Thoracic aorta (tissue), 2 donors: ENCODE data around the gene GBP6. TPM values are rescaled to one million over a fixed set of nuclear protein-coding genes. Genes with fewer than 3 reads are reported as not detected.

Source experiments
- ATAC-seq: fragments of 150-250 bp; one replicate; pipeline ENCODE4 v1.8.0; 2017; ENCODE audit warnings: low read depth; ENCODE audit not compliant: insufficient number of reproducible peaks, low FRiP score
- DNase-seq: peaks from one replicate; pipeline ENCODE4 v3.0.0-alpha.2; 2020; ENCODE audit warnings: low spot score
- H3K27ac ChIP-seq, 2 donors: fragments of 200-600 bp; sonication (generic); 1 replicate in 1 of 2; 2 replicates in 1 of 2; pipeline ENCODE4 v1.5.1; 2016; ENCODE audit warnings: mild to moderate bottlenecking in 2 of 2, moderate library complexity in 2 of 2
- H3K27me3 ChIP-seq: fragments of 200-600 bp; sonication (generic); replicated peaks from 2 replicates; pipeline ENCODE4 v1.6.0; 2016; ENCODE audit warnings: mild to moderate bottlenecking; ENCODE audit not compliant: insufficient read depth
- H3K36me3 ChIP-seq: fragments of 200-600 bp; sonication (generic); one replicate; pipeline ENCODE4 v1.5.1; 2016
- H3K4me1 ChIP-seq, 2 donors: fragments of 200-600 bp; sonication (generic); 1 replicate in 1 of 2; 2 replicates in 1 of 2; pipeline versions ENCODE4 v1.5.1 to v1.6.0; 2016; ENCODE audit warnings: low read depth in 2 of 2, mild to moderate bottlenecking in 1 of 2; ENCODE audit not compliant: control insufficient read depth in 1 of 2
- H3K4me3 ChIP-seq: fragments of 200-600 bp; sonication (generic); 2 replicates; pipeline ENCODE4 v1.5.1; 2016; ENCODE audit warnings: mild to moderate bottlenecking
- H3K9me3 ChIP-seq: fragments of 200-600 bp; sonication (generic); 2 replicates; pipeline ENCODE4 v1.5.1; 2016
- CTCF ChIP-seq: fragments of 200-600 bp; sonication (generic); IDR thresholded peaks from one replicate; pipeline ENCODE4 v1.5.1; 2019; ENCODE audit warnings: antibody characterized with exemption
- total RNA-seq, 2 donors: library from RNA; depleted of rRNA; stranded (reverse); fragments of >200 nt; gene quantifications; one replicate each; pipeline versions ENCODE4 v1.1.0 to v1.2.3, GENCODE V29; 2016

The GBP6 gene
- total RNA-seq, 2 donors from 2014 or later, result 0.27 TPM; not detected in 1

GRCh38 chr1:89358287-89358893 is 5.5 kb upstream of the GBP6 start:
- no peaks in the 10 kb centered on the region for H3K9me3 ChIP-seq
- no peaks in the 10 kb centered on the region for H3K36me3 ChIP-seq
- H3K27ac ChIP-seq, result no peak overlapping the region
- TF ChIP-seq CTCF, result peak; percentile 64
- H3K4me1 ChIP-seq, result peaks cover under 1 to 1% of the 10 kb centered on the region in 2 donors
- no peak overlapping the region for H3K4me3 ChIP-seq
- ATAC-seq (peak; percentile 68), DNase-seq (peak; percentile 46)
- no peaks in the 10 kb centered on the region for H3K27me3 ChIP-seq

GRCh38 chr1:89360716-89361115 is 3.1 kb upstream of the GBP6 start:
- H3K27ac ChIP-seq, result no peak overlapping the region
- no peaks in the 10 kb centered on the region for H3K9me3 ChIP-seq
- no peaks in the 10 kb centered on the region for H3K27me3 ChIP-seq
- ATAC-seq (no peak), DNase-seq (no peak)
- no peak overlapping the region for H3K4me3 ChIP-seq
- no peaks in the 10 kb centered on the region for H3K36me3 ChIP-seq
- peaks cover 7 to 9% of the 10 kb centered on the region in 2 donors for H3K4me1 ChIP-seq
- no peak for TF ChIP-seq CTCF

- Histone ChIP-seq H3K4me3 (no peak overlapping the region), H3K9me3 (no peaks in the 10 kb centered on the region), H3K27me3 (no peaks in the 10 kb centered on the region), H3K27ac (no peak overlapping the region), H3K36me3 (no peaks in the 10 kb centered on the region), H3K4me1 (peaks cover 7 to 9% of the 10 kb centered on the region in 2 donors)
- no peak for TF ChIP-seq CTCF
- no peak for DNase-seq
- ATAC-seq, result no peak
Observed at GRCh38 chr1:89361681-89362080, 2.2 kb upstream of the GBP6 start.

- peaks cover 7 to 9% of the 10 kb centered on the region in 2 donors for H3K4me1 ChIP-seq
- no peak for TF ChIP-seq CTCF
- no peak for DNase-seq
- peak overlapping the region in 1 of 2 donors; percentile 3 for H3K27ac ChIP-seq
- ATAC-seq, result no peak
- no peaks in the 10 kb centered on the region for H3K36me3 ChIP-seq
- no peaks in the 10 kb centered on the region for H3K27me3 ChIP-seq
- no peaks in the 10 kb centered on the region for H3K9me3 ChIP-seq
- H3K4me3 ChIP-seq, result peak overlapping the region; percentile 10
Observed at GRCh38 chr1:89363196-89363595, 663 bp upstream of the GBP6 start.

GRCh38 chr1:89364954-89365550 is 1.2 kb downstream of the GBP6 start:
- Histone ChIP-seq H3K27ac (no peak overlapping the region), H3K27me3 (no peaks in the 10 kb centered on the region), H3K9me3 (no peaks in the 10 kb centered on the region), H3K36me3 (no peaks in the 10 kb centered on the region), H3K4me1 (peaks cover 7 to 9% of the 10 kb centered on the region in 2 donors), H3K4me3 (no peak overlapping the region)
- no peak for ATAC-seq
- DNase-seq, result no peak
- no peak for TF ChIP-seq CTCF
